ENCODE measurements around the gene TRIM33. TPM values are rescaled to one million over a fixed set of nuclear protein-coding genes. Genes with fewer than 3 reads are reported as not detected.

Gene TRIM33
- total RNA-seq, 1 donor from 2014 or later = 36.4 TPM

DNA sequence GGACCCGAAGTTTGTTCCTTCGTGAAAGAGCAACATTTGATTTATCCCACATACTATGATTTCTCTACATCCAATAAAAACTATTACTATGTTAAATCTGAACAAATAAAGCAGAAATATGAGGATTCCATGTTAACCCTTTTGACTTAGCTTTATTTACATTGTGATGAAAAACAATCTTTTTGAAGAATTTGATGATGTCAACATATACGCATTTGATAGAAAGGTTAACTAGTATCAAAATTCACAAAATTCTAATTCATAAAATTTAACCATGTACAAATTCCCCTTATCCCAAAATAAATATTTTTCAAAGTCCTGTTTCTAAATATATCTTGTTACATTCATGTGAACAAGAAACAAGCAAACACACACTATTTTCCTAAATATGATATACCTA lies 74.2 kb downstream of the TRIM33 start:
- TF ChIP-seq, protein P1, sequence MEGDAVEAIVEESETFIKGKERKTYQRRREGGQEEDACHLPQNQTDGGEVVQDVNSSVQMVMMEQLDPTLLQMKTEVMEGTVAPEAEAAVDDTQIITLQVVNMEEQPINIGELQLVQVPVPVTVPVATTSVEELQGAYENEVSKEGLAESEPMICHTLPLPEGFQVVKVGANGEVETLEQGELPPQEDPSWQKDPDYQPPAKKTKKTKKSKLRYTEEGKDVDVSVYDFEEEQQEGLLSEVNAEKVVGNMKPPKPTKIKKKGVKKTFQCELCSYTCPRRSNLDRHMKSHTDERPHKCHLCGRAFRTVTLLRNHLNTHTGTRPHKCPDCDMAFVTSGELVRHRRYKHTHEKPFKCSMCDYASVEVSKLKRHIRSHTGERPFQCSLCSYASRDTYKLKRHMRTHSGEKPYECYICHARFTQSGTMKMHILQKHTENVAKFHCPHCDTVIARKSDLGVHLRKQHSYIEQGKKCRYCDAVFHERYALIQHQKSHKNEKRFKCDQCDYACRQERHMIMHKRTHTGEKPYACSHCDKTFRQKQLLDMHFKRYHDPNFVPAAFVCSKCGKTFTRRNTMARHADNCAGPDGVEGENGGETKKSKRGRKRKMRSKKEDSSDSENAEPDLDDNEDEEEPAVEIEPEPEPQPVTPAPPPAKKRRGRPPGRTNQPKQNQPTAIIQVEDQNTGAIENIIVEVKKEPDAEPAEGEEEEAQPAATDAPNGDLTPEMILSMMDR (IDR thresholded peaks at IDR 0.05) = no peak
- DNase-seq = no peak

DNA sequence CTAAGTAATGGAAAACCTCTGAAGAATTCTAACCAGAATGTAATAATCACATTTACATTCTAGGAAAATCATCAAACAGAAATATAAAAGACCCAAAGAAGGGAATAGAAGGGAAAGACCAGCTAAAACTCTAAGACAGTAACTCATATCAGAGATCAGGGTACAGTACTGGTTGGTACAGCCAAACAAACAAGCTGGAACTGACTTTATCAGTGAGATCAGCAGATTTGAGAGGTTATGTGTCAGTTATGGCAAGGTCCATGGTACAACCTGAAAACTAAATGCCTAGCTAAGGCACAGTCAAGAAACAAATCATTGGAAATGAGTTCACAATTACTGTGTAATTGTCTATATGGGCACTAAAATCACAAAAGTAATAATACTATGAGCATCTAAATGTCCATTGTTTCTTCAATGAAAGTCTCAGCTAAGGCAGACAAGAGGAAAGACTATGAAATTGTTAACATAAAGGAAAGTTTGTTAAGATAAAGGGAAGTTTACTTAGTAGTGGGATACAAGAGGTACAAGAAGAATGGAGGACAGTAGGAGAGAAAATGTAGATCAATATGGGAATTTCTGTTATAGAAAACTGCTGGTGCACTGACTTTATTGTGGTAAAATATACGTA lies 75.8 kb downstream of the TRIM33 start:
- TF ChIP-seq, protein P1 (IDR thresholded peaks at IDR 0.05) = no peak
- no peaks in the 10 kb centered on the region for H3K4me1 ChIP-seq
- H3K36me3 ChIP-seq = peaks cover 18% of the 10 kb centered on the region
- no peak for DNase-seq
- H3K9me3 ChIP-seq = no peaks in the 10 kb centered on the region
- no peak overlapping the region for H3K27ac ChIP-seq
- H3K27me3 ChIP-seq (ENCODE audit: low read depth) = no peaks in the 10 kb centered on the region
- intact Hi-C loops (cut with DNase I) = no loop called here
- no peak for ATAC-seq
- H3K4me3 ChIP-seq = no peak overlapping the region

More for the DNA sequence above, 74.2 kb downstream of the TRIM33 start:
- Histone ChIP-seq H3K36me3 (peaks cover 11% of the 10 kb centered on the region), H3K9me3 (no peaks in the 10 kb centered on the region), H3K4me1 (no peaks in the 10 kb centered on the region), H3K4me3 (no peak overlapping the region), H3K27me3 (ENCODE audit: low read depth) (no peaks in the 10 kb centered on the region), H3K27ac (no peak overlapping the region)
- intact Hi-C loops (cut with DNase I) = no loop called here
- no peak for ATAC-seq

DNA sequence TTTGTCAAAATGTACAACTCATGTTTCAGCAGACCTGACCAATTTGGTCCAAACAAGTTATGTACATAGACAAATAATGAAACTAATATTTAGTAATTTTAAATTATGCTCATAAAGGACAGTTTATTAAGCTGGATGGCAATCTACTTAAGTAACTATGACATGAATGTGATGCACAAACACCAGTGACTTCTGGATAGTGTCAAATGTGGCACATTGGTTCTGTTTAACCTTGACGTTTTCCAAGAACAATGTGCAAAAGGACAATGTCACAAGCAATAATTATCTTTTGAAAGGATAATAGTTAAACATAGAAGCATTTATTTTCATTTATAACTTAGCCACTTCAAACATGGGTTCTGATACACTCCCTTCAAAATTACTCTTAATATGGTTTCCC lies 80.0 kb downstream of the TRIM33 start:
- TF ChIP-seq, protein P1 (IDR thresholded peaks at IDR 0.05) = no peak

DNA sequence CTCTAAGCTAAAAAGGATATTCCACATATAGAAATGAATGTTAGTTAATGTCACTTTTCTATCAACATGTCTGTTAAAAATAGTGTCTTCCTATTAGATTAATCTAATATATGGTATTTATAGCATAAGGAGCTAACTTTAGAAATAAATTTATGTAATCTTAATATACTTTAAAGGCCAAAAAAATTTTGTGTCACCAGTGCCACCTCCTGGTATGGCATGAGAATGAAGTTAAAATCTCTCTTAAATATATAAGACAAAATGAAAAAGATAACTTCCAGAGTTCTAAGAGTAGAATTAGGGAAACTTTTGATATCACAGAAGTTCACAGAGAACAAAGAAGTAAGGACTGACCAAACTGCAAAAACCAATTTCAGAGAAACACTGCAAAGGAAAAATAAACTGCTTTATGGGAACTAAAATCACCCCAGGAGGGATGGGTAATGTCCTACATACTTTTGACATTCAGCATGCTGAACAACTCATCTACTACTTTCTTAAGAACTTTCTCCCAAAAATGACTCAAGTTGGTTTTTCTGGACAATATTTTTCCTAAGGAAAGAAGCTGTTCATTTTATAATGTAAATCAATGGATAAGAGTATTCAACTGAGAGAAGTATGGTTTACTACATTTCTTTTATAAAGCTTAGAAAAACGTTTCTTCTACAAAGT lies 82.8 kb downstream of the TRIM33 start:
- no peaks in the 10 kb centered on the region for H3K27me3 ChIP-seq (ENCODE audit: low read depth)
- H3K4me3 ChIP-seq = no peak overlapping the region
- H3K4me1 ChIP-seq = no peaks in the 10 kb centered on the region
- H3K27ac ChIP-seq = no peak overlapping the region
- peaks cover 65% of the 10 kb centered on the region for H3K36me3 ChIP-seq
- H3K9me3 ChIP-seq = no peaks in the 10 kb centered on the region
- ATAC-seq = no peak
- TF ChIP-seq, protein P1 (IDR thresholded peaks at IDR 0.05) = peak; percentile 44
- intact Hi-C loops (cut with DNase I) = no loop called here
- no peak for DNase-seq

More for the DNA sequence above, 80.0 kb downstream of the TRIM33 start:
- Histone ChIP-seq H3K36me3 (peaks cover 37% of the 10 kb centered on the region), H3K4me1 (no peaks in the 10 kb centered on the region), H3K4me3 (no peak overlapping the region), H3K27me3 (ENCODE audit: low read depth) (no peaks in the 10 kb centered on the region), H3K9me3 (no peaks in the 10 kb centered on the region), H3K27ac (no peak overlapping the region)
- ATAC-seq = no peak
- intact Hi-C loops (cut with DNase I) = no loop called here
- no peak for DNase-seq

DNA sequence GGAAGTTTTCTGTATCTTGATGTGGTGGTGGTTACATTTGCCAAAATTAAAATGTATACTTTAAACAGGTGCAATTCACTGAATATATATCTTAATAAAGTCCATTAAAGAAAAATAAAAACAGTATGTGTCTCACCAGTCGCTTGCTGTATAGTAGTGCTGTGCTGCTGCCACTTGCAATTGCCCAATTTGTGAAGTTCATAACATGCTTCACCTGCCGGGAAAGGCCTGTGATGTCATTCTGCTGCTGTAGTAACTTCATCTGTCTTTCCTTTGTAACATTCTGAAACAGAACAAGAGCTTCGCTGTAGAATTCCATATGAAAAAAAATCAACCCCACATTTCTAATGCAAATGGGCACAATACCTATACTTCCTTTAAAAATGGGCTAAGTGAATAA lies 83.4 kb downstream of the TRIM33 start:
- Histone ChIP-seq H3K27ac (no peak overlapping the region), H3K4me1 (no peaks in the 10 kb centered on the region), H3K27me3 (ENCODE audit: low read depth) (no peaks in the 10 kb centered on the region), H3K4me3 (no peak overlapping the region), H3K9me3 (no peaks in the 10 kb centered on the region), H3K36me3 (peaks cover 68% of the 10 kb centered on the region)
- intact Hi-C loops (cut with DNase I) = no loop called here
- ATAC-seq (no peak), DNase-seq (no peak)
- TF ChIP-seq, protein P1 (IDR thresholded peaks at IDR 0.05) = no peak

All from lower lobe of right lung (tissue), 2 donors.